GM18909 (cell line): ENCODE results near the gene MTSS2.

Experiments used
- ATAC-seq: cut with Tn5 transposase; IDR thresholded peaks from one replicate; pipeline ENCODE4 v1.9.1; 2021; ENCODE audit warnings: mild to moderate bottlenecking; ENCODE audit not compliant: unreplicated experiment, poor library complexity

MTSS2 gene

GRCh38 chr16:70638814-70639792 lies 46.8 kb downstream of the MTSS2 start:
- ATAC-seq: no peak
